ENCODE results near the gene ZNF827.

Gene ZNF827

GRCh38 chr4:145736241-145736831 is 202.3 kb downstream of the ZNF827 start (continued):
- TF ChIP-seq ZNF394 (tag by site-specific recombination; IDR thresholded peaks at IDR 0.05; ENCODE audit: borderline replicate concordance), result no peak
- TF ChIP-seq, protein P1, sequence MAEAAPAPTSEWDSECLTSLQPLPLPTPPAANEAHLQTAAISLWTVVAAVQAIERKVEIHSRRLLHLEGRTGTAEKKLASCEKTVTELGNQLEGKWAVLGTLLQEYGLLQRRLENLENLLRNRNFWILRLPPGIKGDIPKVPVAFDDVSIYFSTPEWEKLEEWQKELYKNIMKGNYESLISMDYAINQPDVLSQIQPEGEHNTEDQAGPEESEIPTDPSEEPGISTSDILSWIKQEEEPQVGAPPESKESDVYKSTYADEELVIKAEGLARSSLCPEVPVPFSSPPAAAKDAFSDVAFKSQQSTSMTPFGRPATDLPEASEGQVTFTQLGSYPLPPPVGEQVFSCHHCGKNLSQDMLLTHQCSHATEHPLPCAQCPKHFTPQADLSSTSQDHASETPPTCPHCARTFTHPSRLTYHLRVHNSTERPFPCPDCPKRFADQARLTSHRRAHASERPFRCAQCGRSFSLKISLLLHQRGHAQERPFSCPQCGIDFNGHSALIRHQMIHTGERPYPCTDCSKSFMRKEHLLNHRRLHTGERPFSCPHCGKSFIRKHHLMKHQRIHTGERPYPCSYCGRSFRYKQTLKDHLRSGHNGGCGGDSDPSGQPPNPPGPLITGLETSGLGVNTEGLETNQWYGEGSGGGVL (tag by site-specific recombination; IDR thresholded peaks at IDR 0.05), result no peak
- no peak for TF ChIP-seq KLF16 (tag by site-specific recombination; IDR thresholded peaks at IDR 0.05)
- no peak for TF ChIP-seq ZSCAN18 (tag by site-specific recombination; IDR thresholded peaks at IDR 0.05)
- TF ChIP-seq ZNF549 (tag by site-specific recombination; IDR thresholded peaks at IDR 0.05), result no peak
- TF ChIP-seq ZNF433 (tag by site-specific recombination; IDR thresholded peaks at IDR 0.05; ENCODE audit: low read depth), result no peak

DNA sequence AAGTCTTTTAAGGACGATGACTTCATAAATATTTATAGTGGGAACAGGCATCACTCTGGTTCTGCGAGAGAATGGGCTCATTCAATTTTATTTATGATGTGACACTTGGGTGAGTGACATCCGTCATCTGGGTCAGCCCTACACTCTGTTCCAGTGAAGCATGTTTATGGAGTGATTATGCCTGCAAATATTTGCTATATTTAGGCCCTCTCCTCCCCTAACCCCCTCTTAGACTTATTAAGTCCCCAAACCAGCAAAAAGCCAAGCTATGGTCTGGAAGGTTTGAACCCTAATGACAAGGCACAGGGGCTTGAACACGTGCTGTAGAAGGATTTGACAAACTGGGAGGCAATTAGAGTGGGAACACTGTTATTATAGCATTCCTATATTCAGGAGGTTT is 202.8 kb downstream of the ZNF827 start:
- TF ChIP-seq ZNF473 (tag by site-specific recombination; IDR thresholded peaks at IDR 0.05) (no peak), REPIN1 (tag by site-specific recombination; IDR thresholded peaks at IDR 0.05; ENCODE audit: low read depth) (no peak), TCF7L2 (IDR thresholded peaks at IDR 0.05; ENCODE audit: borderline replicate concordance, low read depth, low read length) (no peak), ZNF239 (tag by site-specific recombination; IDR thresholded peaks at IDR 0.05) (no peak), ZNF548 (tag by site-specific recombination; IDR thresholded peaks at IDR 0.05) (no peak), ZEB2 (tag by site-specific recombination; IDR thresholded peaks at IDR 0.05) (no peak), SETDB1 (IDR thresholded peaks at IDR 0.05; ENCODE audit: insufficient read length, low read length) (no peak), YY1 (tag by site-specific recombination; IDR thresholded peaks at IDR 0.05) (no peak), ZNF274 (IDR thresholded peaks at IDR 0.05; ENCODE audit: low read length) (no peak), ZNF274 (tag by site-specific recombination; IDR thresholded peaks at IDR 0.05; ENCODE audit: borderline replicate concordance) (no peak), ZNF112 (tag by site-specific recombination; IDR thresholded peaks at IDR 0.05) (no peak)
- TF ChIP-seq, protein P2, sequence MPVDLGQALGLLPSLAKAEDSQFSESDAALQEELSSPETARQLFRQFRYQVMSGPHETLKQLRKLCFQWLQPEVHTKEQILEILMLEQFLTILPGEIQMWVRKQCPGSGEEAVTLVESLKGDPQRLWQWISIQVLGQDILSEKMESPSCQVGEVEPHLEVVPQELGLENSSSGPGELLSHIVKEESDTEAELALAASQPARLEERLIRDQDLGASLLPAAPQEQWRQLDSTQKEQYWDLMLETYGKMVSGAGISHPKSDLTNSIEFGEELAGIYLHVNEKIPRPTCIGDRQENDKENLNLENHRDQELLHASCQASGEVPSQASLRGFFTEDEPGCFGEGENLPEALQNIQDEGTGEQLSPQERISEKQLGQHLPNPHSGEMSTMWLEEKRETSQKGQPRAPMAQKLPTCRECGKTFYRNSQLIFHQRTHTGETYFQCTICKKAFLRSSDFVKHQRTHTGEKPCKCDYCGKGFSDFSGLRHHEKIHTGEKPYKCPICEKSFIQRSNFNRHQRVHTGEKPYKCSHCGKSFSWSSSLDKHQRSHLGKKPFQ (tag by site-specific recombination; IDR thresholded peaks at IDR 0.05), result no peak
- CTCF ChIA-PET, result interaction anchor here (0.6 kb wide), 1 partner anchor 8 kb away, joined by 4 read pairs; no protein-coding TSS in a partner anchor
- H3K4me1 ChIP-seq (ENCODE audit: control insufficient read depth, insufficient read depth, low read length), result no peaks in the 10 kb centered on the region
- H3K9me3 ChIP-seq (ENCODE audit: control insufficient read depth, insufficient read depth, low read depth, low read length), result no peaks in the 10 kb centered on the region
- POLR2A ChIA-PET, result no interaction called here
- H3K27ac ChIP-seq (ENCODE audit: extremely low read depth, low read depth, low read length), result no peak overlapping the region
- H3K4me3 ChIP-seq (ENCODE audit: low read depth, low read length), result no peak overlapping the region
- no peaks in the 10 kb centered on the region for H3K36me3 ChIP-seq (ENCODE audit: control insufficient read depth in 2 of 2, insufficient read depth in 1 of 2, low read length in 2 of 2)

DNA sequence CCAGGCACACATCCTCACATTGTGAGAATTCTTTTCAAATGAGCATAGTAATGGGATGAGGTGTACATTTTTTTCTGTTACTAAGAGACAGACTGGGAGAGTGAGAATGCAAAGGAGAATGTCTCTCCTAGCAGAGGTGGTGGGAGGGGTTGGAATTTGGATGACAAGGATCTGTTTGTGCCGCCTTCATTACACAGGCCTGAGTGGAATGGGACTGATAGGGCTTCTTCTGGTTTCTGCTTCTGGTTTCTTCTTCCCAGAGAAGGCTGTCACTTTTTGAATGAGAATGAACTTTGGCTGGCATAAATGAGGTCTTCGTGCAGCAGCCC is 203.3 kb downstream of the ZNF827 start:
- H3K27ac ChIP-seq (ENCODE audit: extremely low read depth, low read depth, low read length), result no peak overlapping the region
- CTCF ChIA-PET, result interaction anchor here (0.6 kb wide), 1 partner anchor 8 kb away, joined by 4 read pairs; no protein-coding TSS in a partner anchor
- TF ChIP-seq REPIN1 (tag by site-specific recombination; IDR thresholded peaks at IDR 0.05; ENCODE audit: low read depth) (no peak), ZNF416 (tag by site-specific recombination; IDR thresholded peaks at IDR 0.05) (no peak), TCF7L2 (IDR thresholded peaks at IDR 0.05; ENCODE audit: borderline replicate concordance, low read depth, low read length) (no peak), ZNF10 (tag by site-specific recombination; IDR thresholded peaks at IDR 0.05) (no peak), KLF9 (tag by site-specific recombination; IDR thresholded peaks at IDR 0.05; ENCODE audit: low read depth) (no peak), MEIS1 (CRISPR knock-in tag; IDR thresholded peaks at IDR 0.05; ENCODE audit: borderline replicate concordance) (no peak), ZNF701 (tag by site-specific recombination; IDR thresholded peaks at IDR 0.05) (no peak), CTCF (tag by site-specific recombination; IDR thresholded peaks at IDR 0.05) (no peak), ZNF580 (tag by site-specific recombination; IDR thresholded peaks at IDR 0.05) (no peak)
- TF ChIP-seq, protein P3, sequence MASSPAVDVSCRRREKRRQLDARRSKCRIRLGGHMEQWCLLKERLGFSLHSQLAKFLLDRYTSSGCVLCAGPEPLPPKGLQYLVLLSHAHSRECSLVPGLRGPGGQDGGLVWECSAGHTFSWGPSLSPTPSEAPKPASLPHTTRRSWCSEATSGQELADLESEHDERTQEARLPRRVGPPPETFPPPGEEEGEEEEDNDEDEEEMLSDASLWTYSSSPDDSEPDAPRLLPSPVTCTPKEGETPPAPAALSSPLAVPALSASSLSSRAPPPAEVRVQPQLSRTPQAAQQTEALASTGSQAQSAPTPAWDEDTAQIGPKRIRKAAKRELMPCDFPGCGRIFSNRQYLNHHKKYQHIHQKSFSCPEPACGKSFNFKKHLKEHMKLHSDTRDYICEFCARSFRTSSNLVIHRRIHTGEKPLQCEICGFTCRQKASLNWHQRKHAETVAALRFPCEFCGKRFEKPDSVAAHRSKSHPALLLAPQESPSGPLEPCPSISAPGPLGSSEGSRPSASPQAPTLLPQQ (tag by site-specific recombination; IDR thresholded peaks at IDR 0.05), result no peak

More for the DNA sequence above, 203.3 kb downstream of the ZNF827 start:
- Histone ChIP-seq H3K4me1 (ENCODE audit: control insufficient read depth, insufficient read depth, low read length) (no peaks in the 10 kb centered on the region), H3K4me3 (ENCODE audit: low read depth, low read length) (no peak overlapping the region), H3K36me3 (ENCODE audit: control insufficient read depth in 2 of 2, insufficient read depth in 1 of 2, low read length in 2 of 2) (no peaks in the 10 kb centered on the region), H3K9me3 (ENCODE audit: control insufficient read depth, insufficient read depth, low read depth, low read length) (no peaks in the 10 kb centered on the region)
- POLR2A ChIA-PET, result no interaction called here

All from HEK293 (cell line).